ENCODE results near the gene CPPED1.
A peak's percentile ranks its signal among the peaks of the same experiment; 100 is the strongest.

Gene CPPED1

GRCh38 chr16:12681653-12682052 lies 122.0 kb downstream of the CPPED1 start:
- DNase-seq (ENCODE audit: low spot score), result no peak

- no peak for DNase-seq (ENCODE audit: low spot score)
Measured at GRCh38 chr16:12680531-12680930, 123.2 kb downstream of the CPPED1 start.

- no peak for DNase-seq (ENCODE audit: low spot score)
Measured at GRCh38 chr16:12679660-12680272, 123.9 kb downstream of the CPPED1 start.

- no peak for DNase-seq (ENCODE audit: low spot score)
Measured at GRCh38 chr16:12678983-12679382, 124.7 kb downstream of the CPPED1 start.

GRCh38 chr16:12677502-12677901 lies 126.2 kb downstream of the CPPED1 start:
- DNase-seq (ENCODE audit: low spot score), result no peak

- no peak for DNase-seq (ENCODE audit: low spot score)
Measured at GRCh38 chr16:12675852-12676251, 127.8 kb downstream of the CPPED1 start.

- DNase-seq (ENCODE audit: low spot score), result no peak
Measured at GRCh38 chr16:12675046-12675445, 128.6 kb downstream of the CPPED1 start.

- no peak for DNase-seq (ENCODE audit: low spot score)
Measured at GRCh38 chr16:12674524-12674923, 129.2 kb downstream of the CPPED1 start.

- no peak for DNase-seq (ENCODE audit: low spot score)
Measured at GRCh38 chr16:12674071-12674470, 129.6 kb downstream of the CPPED1 start.

- no peak for DNase-seq (ENCODE audit: low spot score)
Measured at GRCh38 chr16:12673466-12673865, 130.2 kb downstream of the CPPED1 start.

- DNase-seq (ENCODE audit: low spot score), result no peak
Measured at GRCh38 chr16:12672986-12673385, 130.7 kb downstream of the CPPED1 start.

- no peak for DNase-seq (ENCODE audit: low spot score)
Measured at GRCh38 chr16:12669908-12670307, 133.8 kb downstream of the CPPED1 start.

GRCh38 chr16:12667909-12668308 lies 135.8 kb downstream of the CPPED1 start:
- DNase-seq (ENCODE audit: low spot score), result no peak

GRCh38 chr16:12664164-12664733 lies 139.4 kb downstream of the CPPED1 start:
- DNase-seq (ENCODE audit: low spot score), result no peak

GRCh38 chr16:12661656-12662172 lies 142.0 kb downstream of the CPPED1 start:
- DNase-seq (ENCODE audit: low spot score), result peak; percentile 32

GRCh38 chr16:12659871-12660270 lies 143.8 kb downstream of the CPPED1 start:
- DNase-seq (ENCODE audit: low spot score), result no peak

GRCh38 chr16:12658506-12658905 lies 145.2 kb downstream of the CPPED1 start:
- DNase-seq (ENCODE audit: low spot score), result no peak

GRCh38 chr16:12655537-12655936 lies 148.2 kb downstream of the CPPED1 start:
- no peak for DNase-seq (ENCODE audit: low spot score)

- no peak for DNase-seq (ENCODE audit: low spot score)
Measured at GRCh38 chr16:12653820-12654392, 149.8 kb downstream of the CPPED1 start.

- no peak for DNase-seq (ENCODE audit: low spot score)
Measured at GRCh38 chr16:12652924-12653323, 150.8 kb downstream of the CPPED1 start.

GRCh38 chr16:12651765-12652512 lies 151.7 kb downstream of the CPPED1 start:
- DNase-seq (ENCODE audit: low spot score), result no peak

GRCh38 chr16:12649356-12649755 lies 154.3 kb downstream of the CPPED1 start:
- DNase-seq (ENCODE audit: low spot score), result no peak

All from LoVo (cell line).